IMR-90 (cell line): ENCODE results near the gene AGMO. TPM values are rescaled to one million over a fixed set of nuclear protein-coding genes. Genes with fewer than 3 reads are reported as not detected.

ENCODE experiments used
- ATAC-seq: fragments of 200-7000 bp; cut with Tn5 transposase; 2 replicates; pipeline ENCODE4 v1.9.1; 2020; ENCODE audit warnings: low read depth, mild to moderate bottlenecking, moderate library complexity
- BruUV-seq: library from RNA; stranded (reverse); fragments of 400-500 nt; replicated peaks from 2 replicates; lab custom pipeline; 2021; lab: Mats Ljungman, UMichigan
- CTCF ChIA-PET: fragments of 300-600 bp; formaldehyde crosslinking; extraction: SDS; loops from one replicate; lab custom pipeline; 2021; ENCODE audit warnings: antibody characterized with exemption; lab: Yijun Ruan, JAX
- POLR2A ChIA-PET: fragments of 300-600 bp; sonication (Branson Sonifier 250); formaldehyde crosslinking; loops from one replicate; lab custom pipeline; 2022; ENCODE audit warnings: antibody characterized with exemption; ENCODE audit not compliant: unreplicated experiment; lab: Charles Lee
- DNase-seq: peaks from one replicate; pipeline ENCODE4 v3.0.0; 2013
- H2AFZ ChIP-seq: replicated peaks from 2 replicates; pipeline ENCODE3; 2013; ENCODE audit warnings: low read length, mild to moderate bottlenecking; ENCODE audit not compliant: poor library complexity
- H2AK5ac ChIP-seq: 2 replicates; pipeline ENCODE4 v1.6.1; 2013; ENCODE audit warnings: low read depth, low read length, inconsistent platforms
- H2AK9ac ChIP-seq: replicated peaks from 2 replicates; pipeline ENCODE3; 2013; ENCODE audit warnings: mild to moderate bottlenecking, low read depth, low read length, moderate library complexity; ENCODE audit not compliant: poor library complexity
- H2BK120ac ChIP-seq: 2 replicates; pipeline ENCODE4 v1.6.1; 2013; ENCODE audit warnings: low read depth, low read length, inconsistent platforms
- H2BK15ac ChIP-seq: 3 replicates; pipeline ENCODE4 v1.6.1; 2013; ENCODE audit warnings: low read depth, low read length, inconsistent platforms
- H2BK20ac ChIP-seq: 2 replicates; pipeline ENCODE4 v1.6.1; 2013; ENCODE audit warnings: low read depth, mild to moderate bottlenecking, inconsistent platforms, low read length, moderate library complexity
- H2BK5ac ChIP-seq: 2 replicates; pipeline ENCODE4 v1.6.1; 2013; ENCODE audit warnings: mild to moderate bottlenecking, low read depth, low read length, inconsistent platforms; ENCODE audit not compliant: poor library complexity, severe bottlenecking
- H3K14ac ChIP-seq: replicated peaks from 2 replicates; pipeline ENCODE4 v1.6.1; 2013; ENCODE audit warnings: low read depth, low read length, inconsistent platforms
- H3K18ac ChIP-seq: 2 replicates; pipeline ENCODE4 v1.6.1; 2013; ENCODE audit warnings: low read depth, low read length, control low read depth
- H3K23ac ChIP-seq: 2 replicates; pipeline ENCODE4 v1.6.1; 2013; ENCODE audit warnings: low read depth, low read length, inconsistent platforms
- H3K27ac ChIP-seq: 2 replicates; pipeline ENCODE4 v1.5.1; 2013; ENCODE audit warnings: mild to moderate bottlenecking, control low read depth, low read length; ENCODE audit not compliant: insufficient read depth
- H3K27me3 ChIP-seq: 2 replicates; pipeline ENCODE4 v1.6.1; 2013; ENCODE audit warnings: low read length; ENCODE audit not compliant: control insufficient read depth, insufficient read depth
- H3K36me3 ChIP-seq: 2 replicates; pipeline ENCODE4 v1.6.1; 2013; ENCODE audit warnings: low read length, mixed read lengths; ENCODE audit not compliant: control insufficient read depth, insufficient read depth
- H3K4ac ChIP-seq: 2 replicates; pipeline ENCODE4 v1.6.1; 2013; ENCODE audit warnings: low read depth, low read length, inconsistent platforms
- H3K4me1 ChIP-seq: 2 replicates; pipeline ENCODE4 v1.6.1; 2013; ENCODE audit warnings: low read length, mixed read lengths; ENCODE audit not compliant: control insufficient read depth, insufficient read depth
- H3K4me2 ChIP-seq: 2 replicates; pipeline ENCODE4 v1.6.1; 2013; ENCODE audit warnings: low read depth, mild to moderate bottlenecking, control low read depth, low read length, moderate library complexity
- H3K4me3 ChIP-seq: 2 replicates; pipeline ENCODE4 v1.5.1; 2013; ENCODE audit warnings: low read depth, mild to moderate bottlenecking, control low read depth, low read length, moderate library complexity; ENCODE audit not compliant: insufficient read depth
- H3K56ac ChIP-seq: 2 replicates; pipeline ENCODE4 v1.6.1; 2013; ENCODE audit warnings: low read length, inconsistent platforms; ENCODE audit not compliant: insufficient read depth; ENCODE audit errors: extremely low read depth
- H3K79me1 ChIP-seq, 2 experiments: 2 replicates each; pipeline ENCODE4 v1.6.1; 2013; ENCODE audit warnings: low read length in 2 of 2, inconsistent platforms in 1 of 2, low read depth in 1 of 2
- H3K9ac ChIP-seq: 2 replicates; pipeline ENCODE4 v1.6.1; 2013; ENCODE audit warnings: low read depth, low read length, control low read depth
- H3K9me1 ChIP-seq: 2 replicates; pipeline ENCODE4 v1.6.1; 2013; ENCODE audit warnings: low read length, inconsistent platforms; ENCODE audit not compliant: insufficient read depth
- H3K9me3 ChIP-seq: 2 replicates; pipeline ENCODE4 v1.6.1; 2013; ENCODE audit warnings: low read length; ENCODE audit not compliant: control insufficient read depth, insufficient read depth
- H4K20me1 ChIP-seq: 2 replicates; pipeline ENCODE4 v1.6.1; 2013; ENCODE audit warnings: low read length, inconsistent platforms; ENCODE audit not compliant: insufficient read depth
- H4K5ac ChIP-seq: 2 replicates; pipeline ENCODE4 v1.6.1; 2013; ENCODE audit warnings: mild to moderate bottlenecking, low read depth, low read length, control low read depth
- H4K8ac ChIP-seq, 2 experiments: 2 replicates each; pipeline ENCODE4 v1.6.1; 2013; ENCODE audit warnings: low read depth in 2 of 2, low read length in 2 of 2, control low read depth in 1 of 2, inconsistent platforms in 1 of 2
- H4K91ac ChIP-seq: 2 replicates; pipeline ENCODE4 v1.6.1; 2013; ENCODE audit warnings: low read depth, low read length, inconsistent platforms; ENCODE audit not compliant: insufficient read depth
- CTCF ChIP-seq: conservative IDR thresholded peaks from 2 replicates; pipeline ENCODE4 v1.5.1; 2012; ENCODE audit warnings: mild to moderate bottlenecking, low read depth, low read length, improper control_type of control experiment
- FOS ChIP-seq: fragments of 150-350 bp; IDR thresholded peaks from 2 replicates; pipeline ENCODE4 v1.6.1; 2016; ENCODE audit warnings: low read depth, low read length
- MAZ ChIP-seq: IDR thresholded peaks from 2 replicates; pipeline ENCODE4 v1.6.1; 2012; ENCODE audit warnings: low read depth, mild to moderate bottlenecking, low read length, improper control_type of control experiment, moderate library complexity, borderline replicate concordance
- RAD21 ChIP-seq: IDR thresholded peaks from 2 replicates; pipeline ENCODE4 v1.6.1; 2012; ENCODE audit warnings: low read length, improper control_type of control experiment
- RCOR1 ChIP-seq: IDR thresholded peaks from 2 replicates; pipeline ENCODE4 v1.6.1; 2012; ENCODE audit warnings: mild to moderate bottlenecking, low read length, improper control_type of control experiment; ENCODE audit not compliant: insufficient replicate concordance
- SMC3 ChIP-seq: fragments of 150-350 bp; IDR thresholded peaks from 2 replicates; pipeline ENCODE4 v1.6.1; 2016; ENCODE audit warnings: low read depth, mild to moderate bottlenecking, antibody characterized with exemption, low read length, moderate library complexity
- WGBS, 2 experiments: methylation state at CpG; one replicate each; pipeline versions ENCODE4 v1.1.5 to v1.1.7; 2013; ENCODE audit warnings: missing lambda C conversion rate in 2 of 2; ENCODE audit not compliant: insufficient read length in 1 of 2; ENCODE audit errors: extremely low coverage in 2 of 2; 5-methylcytosine and 5-hydroxymethylcytosine counted together
- dilution Hi-C: fragments of 300-500 bp; cut with HindIII; formaldehyde crosslinking; loops from one replicate; pipeline ENCODE4 v1.14.3; 2018; ENCODE audit warnings: low sequenced_read_pairs; ENCODE audit not compliant: unreplicated experiment
- in situ Hi-C: fragments of 300-500 bp; cut with MboI; formaldehyde crosslinking; loops from 3 replicates; pipeline ENCODE4 v1.14.3; 2019; ENCODE audit warnings: low sequenced_read_pairs, inconsistent platforms, mixed read lengths
- intact Hi-C: fragments of 100-400 bp; cut with micrococcal nuclease; formaldehyde crosslinking; loops from 2 replicates; pipeline ENCODE4 v1.10.0; 2022
- polyA plus RNA-seq, 3 experiments: library from polyadenylated mRNA; depleted of rRNA; stranded (reverse); fragments of >200 nt; gene quantifications; 2 replicates each; pipeline ENCODE4 v1.2.3, GENCODE V29; 2012; ENCODE audit warnings: low replicate concordance in 1 of 3
- total RNA-seq: library from RNA; depleted of rRNA; stranded (reverse); fragments of >200 nt; gene quantifications from 2 replicates; pipeline ENCODE4 v1.2.3, GENCODE V29; 2012

Gene AGMO
- total and polyA plus RNA-seq, 2 of the 4 experiments (the other 2 are of a cell fraction): not detected

DNA sequence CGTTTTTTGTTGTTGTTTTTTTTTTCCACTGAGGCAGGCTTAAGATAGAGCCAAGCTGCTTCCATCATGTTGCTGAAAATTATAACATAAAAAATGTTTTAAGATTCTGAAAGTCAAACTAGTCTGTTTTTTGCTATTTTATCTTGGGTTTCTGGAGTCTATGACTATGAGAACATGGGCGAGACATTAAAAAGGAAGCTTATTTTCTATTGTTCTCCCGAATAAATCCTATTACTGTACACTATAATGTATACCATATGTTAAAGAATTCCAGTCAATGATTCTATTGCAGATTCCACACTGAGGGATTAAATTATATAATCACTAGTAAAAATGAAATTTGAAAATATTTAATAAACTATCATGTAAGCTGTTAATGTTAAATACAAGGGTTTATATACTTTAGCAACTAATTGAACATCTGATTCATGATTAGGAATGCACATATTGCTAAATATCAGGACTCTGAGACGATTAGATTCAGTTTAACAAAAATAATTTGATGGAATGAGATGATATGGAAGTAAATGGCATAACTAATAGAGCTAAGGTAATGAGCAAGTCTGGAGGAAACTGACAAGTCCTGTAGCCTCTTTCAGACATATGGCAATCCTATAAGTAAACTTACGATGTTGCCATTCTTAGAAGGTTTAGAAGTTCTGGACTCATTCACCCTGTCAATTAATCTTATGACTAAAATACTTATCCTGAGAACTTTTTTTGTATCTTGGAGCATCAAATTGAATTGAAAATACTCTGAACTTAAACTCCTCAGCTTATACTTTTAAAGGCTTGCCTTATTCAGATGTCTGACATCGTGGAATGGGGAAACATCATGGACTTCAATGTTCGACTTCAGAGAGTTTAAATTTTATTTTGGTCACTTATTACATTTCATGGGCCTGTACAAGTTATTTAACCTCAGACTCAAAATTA is 364.5 kb downstream of the AGMO start:
- POLR2A ChIA-PET: no interaction called here
- WGBS, 2 experiments: no CpG with 5 or more reads among the region's 7 CpGs
- intact Hi-C loops: loop anchor here (5.0 kb wide), 1 partner anchor 875 kb away; no protein-coding TSS in a partner anchor

More for the DNA sequence above, 364.5 kb downstream of the AGMO start:
- dilution Hi-C loops (no loop called here), in situ Hi-C loops (no loop called here)
- no peak overlapping the region for H3K56ac ChIP-seq
- H2AK9ac ChIP-seq: no peak overlapping the region
- no peak overlapping the region for H4K5ac ChIP-seq
- H3K4me2 ChIP-seq: no peak overlapping the region
- CTCF ChIA-PET: interaction anchor here (0.7 kb wide), 1 partner anchor 138 kb away, joined by 3 read pairs; no protein-coding TSS in a partner anchor
- H4K20me1 ChIP-seq: no peaks in the 10 kb centered on the region
- no peak overlapping the region for H2AFZ ChIP-seq
- H3K9me3 ChIP-seq: no peaks in the 10 kb centered on the region
- H4K91ac ChIP-seq: no peak overlapping the region
- no peak overlapping the region for H3K23ac ChIP-seq
- H2AK5ac ChIP-seq: no peak overlapping the region
- TF ChIP-seq CTCF (no peak), MAZ (no peak), RAD21 (no peak), SMC3 (no peak), FOS (no peak), RCOR1 (no peak)
- no TSS peak for BruUV-seq
- ATAC-seq (no peak), DNase-seq (no peak)
- H2BK5ac ChIP-seq: no peak overlapping the region
- no peak overlapping the region for H3K4me3 ChIP-seq
- no peaks in the 10 kb centered on the region for H3K36me3 ChIP-seq
- no peak overlapping the region for H3K14ac ChIP-seq
- no peak overlapping the region for H3K27ac ChIP-seq
- no peak overlapping the region for H2BK20ac ChIP-seq
- no peaks in the 10 kb centered on the region for H3K9me1 ChIP-seq
- no peaks in the 10 kb centered on the region for H3K79me1 ChIP-seq
- no peak overlapping the region for H3K18ac ChIP-seq
- no peak overlapping the region for H3K9ac ChIP-seq
- H3K4me1 ChIP-seq: no peaks in the 10 kb centered on the region
- no peak overlapping the region for H2BK120ac ChIP-seq
- no peak overlapping the region for H4K8ac ChIP-seq
- H2BK15ac ChIP-seq: no peak overlapping the region
- no peak overlapping the region for H3K4ac ChIP-seq
- no peaks in the 10 kb centered on the region for H3K27me3 ChIP-seq
